Stimulated activated CD8-positive, alpha-beta memory T cell treated with anti-CD3 and anti-CD28 coated beads, Interleukin-2, amount 100 ng/mL, for 1 hour (primary cell): ENCODE results near the gene HYI.
"Not testable (repeated sequence)": the region's sequence is repeated elsewhere in the genome, so short reads cannot be mapped to it uniquely, and the experiment has no call there.

Source experiments
- DNase-seq, 2 donors: peaks; one replicate each; pipeline ENCODE4 v3.0.0-alpha.2; 2020; ENCODE audit warnings: low read depth in 2 of 2

HYI gene

GRCh38 chr1:43464681-43465504 is 11.2 kb upstream of the HYI start:
- DNase-seq: no peak

- DNase-seq: no peak
These were observed 9.7 kb upstream of the HYI start for GRCh38 chr1:43463479-43463878.

GRCh38 chr1:43460988-43461693 is 7.4 kb upstream of the HYI start:
- DNase-seq: no peak

GRCh38 chr1:43458379-43458778 is 4.6 kb upstream of the HYI start:
- not testable (repeated sequence) for DNase-seq

- no peak for DNase-seq
These were observed 1.6 kb upstream of the HYI start for GRCh38 chr1:43455213-43455889.

GRCh38 chr1:43454270-43455011 is 710 bp upstream of the HYI start:
- DNase-seq: peak in 1 of 2 donors; percentile 8

- no peak for DNase-seq
These were observed 816 bp downstream of the HYI start for GRCh38 chr1:43452789-43453441.

- no peak for DNase-seq
These were observed 1.8 kb downstream of the HYI start for GRCh38 chr1:43451701-43452532.

GRCh38 chr1:43451157-43451591 is 2.6 kb downstream of the HYI start:
- no peak for DNase-seq

- DNase-seq: no peak
These were observed 3.3 kb downstream of the HYI start for GRCh38 chr1:43450251-43450941.

GRCh38 chr1:43449708-43450069 is 4.0 kb downstream of the HYI start:
- no peak for DNase-seq

GRCh38 chr1:43448955-43449707 is 4.6 kb downstream of the HYI start:
- no peak for DNase-seq

GRCh38 chr1:43447891-43448708 is 5.6 kb downstream of the HYI start:
- DNase-seq: no peak

GRCh38 chr1:43446881-43447835 is 6.6 kb downstream of the HYI start:
- DNase-seq: no peak

- DNase-seq: no peak
These were observed 7.4 kb downstream of the HYI start for GRCh38 chr1:43446388-43446740.

GRCh38 chr1:43445606-43446387 is 7.9 kb downstream of the HYI start:
- DNase-seq: no peak
